Stimulated activated CD8-positive, alpha-beta memory T cell treated with anti-CD3 and anti-CD28 coated beads, Interleukin-2, amount 100 ng/mL, for 1 hour (primary cell): ENCODE data around the gene PDXK.

Experiments
- DNase-seq, 2 donors: peaks; one replicate each; pipeline ENCODE4 v3.0.0-alpha.2; 2020; ENCODE audit warnings: low read depth in 2 of 2

PDXK gene

DNA sequence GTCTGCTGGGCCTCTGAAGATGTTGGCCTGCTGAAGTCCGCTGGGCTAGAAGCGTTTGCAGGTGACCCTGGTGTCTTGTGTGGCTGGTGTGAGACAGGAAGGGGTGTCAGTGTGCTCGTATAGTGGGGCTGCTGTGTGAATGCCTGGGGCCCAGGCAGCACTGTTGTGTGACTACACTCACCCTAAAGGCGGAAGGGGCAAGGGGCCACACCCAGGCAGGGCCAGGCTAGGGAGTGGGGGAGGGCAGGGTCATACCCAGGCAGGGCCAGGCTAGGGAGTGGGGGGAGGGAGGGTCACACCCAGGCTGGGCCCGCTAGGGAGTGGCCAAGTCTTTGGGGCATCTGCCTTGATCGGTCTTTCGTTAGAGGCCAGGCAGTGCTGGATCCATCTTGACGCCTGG, 25.0 kb downstream of the PDXK start:
- no peak for DNase-seq

DNA sequence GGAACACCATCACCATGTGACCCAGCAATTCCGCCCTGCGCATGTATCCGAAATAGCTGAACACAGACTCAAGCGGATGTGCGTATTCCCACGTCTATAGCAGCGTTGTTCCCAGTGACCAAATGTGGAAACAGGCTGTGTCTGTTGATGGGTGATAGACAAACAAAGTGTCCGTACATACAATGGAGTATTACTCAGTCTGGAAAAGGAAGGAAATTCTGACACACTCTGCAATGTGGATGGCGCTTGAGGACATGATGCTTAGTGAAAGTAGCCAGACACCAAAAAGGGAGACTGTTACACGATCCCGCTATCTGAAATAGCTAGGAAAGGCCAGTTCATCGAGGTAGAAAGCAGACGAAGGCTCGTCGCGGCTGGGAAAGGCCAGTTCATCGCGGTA, 25.8 kb downstream of the PDXK start:
- DNase-seq, result no peak

- DNase-seq, result no peak
Measured at GRCh38 chr21:43745772-43746517, 27.0 kb downstream of the PDXK start.

DNA sequence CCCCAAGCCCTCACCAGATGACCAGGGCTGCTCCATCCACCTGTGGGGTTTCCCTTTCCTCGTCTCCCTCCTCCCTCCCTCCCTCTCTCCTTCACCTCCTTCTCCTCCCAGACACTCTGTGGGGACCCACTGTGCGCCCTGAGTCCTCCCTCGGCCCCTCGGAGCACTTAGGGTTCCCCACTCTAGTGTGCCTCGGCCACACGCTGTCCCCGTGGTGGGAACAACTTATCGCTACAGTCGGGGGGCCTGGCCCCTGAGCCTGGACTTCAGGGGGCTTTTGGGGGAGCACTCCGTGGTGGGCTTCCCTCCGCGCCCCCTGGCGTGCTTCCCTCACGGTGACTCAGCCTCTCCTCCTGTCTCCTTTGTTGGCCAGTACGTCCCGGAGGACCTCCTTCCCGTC, 29.7 kb downstream of the PDXK start:
- DNase-seq, result no peak

- DNase-seq, result no peak
Measured at GRCh38 chr21:43749651-43750262, 30.8 kb downstream of the PDXK start.

- no peak for DNase-seq
Measured at GRCh38 chr21:43750339-43751033, 31.6 kb downstream of the PDXK start.

GRCh38 chr21:43751955-43752591, 33.1 kb downstream of the PDXK start:
- no peak for DNase-seq

GRCh38 chr21:43752758-43753438, 34.0 kb downstream of the PDXK start:
- no peak for DNase-seq

DNA sequence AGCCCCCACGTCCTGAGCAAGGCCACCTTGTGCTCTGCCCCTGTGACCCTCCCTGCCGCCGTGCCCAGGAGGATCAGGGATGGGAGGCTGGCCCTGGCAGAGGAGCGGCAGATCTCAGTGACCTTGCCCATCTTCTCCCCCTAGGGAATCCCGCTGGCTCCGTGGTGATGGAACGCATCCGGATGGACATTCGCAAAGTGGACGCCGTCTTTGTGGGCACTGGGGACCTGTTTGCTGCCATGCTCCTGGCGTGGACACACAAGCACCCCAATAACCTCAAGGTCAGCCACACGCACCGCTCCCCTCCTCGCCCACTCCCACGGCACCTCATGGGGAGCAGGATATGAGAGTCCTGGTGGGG, 34.5 kb downstream of the PDXK start:
- no peak for DNase-seq

- DNase-seq, result no peak
Measured at GRCh38 chr21:43754948-43755781, 36.2 kb downstream of the PDXK start.

- no peak for DNase-seq
Measured at GRCh38 chr21:43755820-43756594, 37.1 kb downstream of the PDXK start.

DNA sequence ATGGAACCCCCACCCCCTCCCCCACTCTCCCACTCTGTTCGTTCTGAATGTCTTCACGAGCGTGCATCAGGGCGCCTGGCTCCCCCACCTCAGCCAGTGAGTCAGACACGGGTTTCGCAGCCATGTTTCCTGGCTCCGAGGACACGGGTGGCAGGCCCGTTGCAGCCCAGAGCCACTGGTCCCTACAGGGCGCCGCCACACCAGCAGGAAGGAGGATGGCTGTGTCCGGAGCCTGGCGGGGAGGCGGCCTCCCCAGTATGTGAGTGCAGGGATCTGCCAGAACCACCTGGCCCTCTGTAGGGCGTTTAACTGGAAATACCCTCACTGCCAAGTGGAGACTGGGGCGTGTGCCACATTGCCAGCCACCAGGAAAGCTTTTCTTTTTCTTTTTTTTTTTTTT, 38.7 kb downstream of the PDXK start:
- DNase-seq, result no peak

DNA sequence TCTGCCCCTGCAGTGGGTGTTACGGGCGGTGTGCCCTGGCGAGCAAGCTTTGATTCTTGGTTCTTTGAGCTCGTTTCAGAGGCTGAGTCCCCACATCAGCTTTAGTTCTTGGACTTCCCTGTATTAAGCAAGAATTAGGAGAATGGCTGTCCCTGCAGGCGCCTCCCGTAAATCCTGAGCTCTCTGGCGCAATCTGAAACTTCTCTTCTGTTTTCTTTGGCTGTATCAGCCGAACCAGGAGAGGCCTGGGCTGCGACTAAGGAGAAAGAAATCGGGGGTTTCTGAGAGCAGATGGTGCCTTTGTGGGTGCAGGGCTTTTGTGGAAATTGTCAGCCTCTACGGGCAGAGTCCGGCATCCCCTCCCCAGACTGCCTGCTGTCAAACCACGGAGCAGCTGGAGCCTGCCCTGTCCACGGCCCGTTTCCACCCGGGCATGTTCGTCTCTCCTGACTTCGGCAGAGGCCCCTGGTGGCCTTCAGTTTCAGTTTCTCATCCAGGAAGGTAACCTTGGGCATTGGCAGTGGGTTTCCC, 39.2 kb downstream of the PDXK start:
- no peak for DNase-seq

DNA sequence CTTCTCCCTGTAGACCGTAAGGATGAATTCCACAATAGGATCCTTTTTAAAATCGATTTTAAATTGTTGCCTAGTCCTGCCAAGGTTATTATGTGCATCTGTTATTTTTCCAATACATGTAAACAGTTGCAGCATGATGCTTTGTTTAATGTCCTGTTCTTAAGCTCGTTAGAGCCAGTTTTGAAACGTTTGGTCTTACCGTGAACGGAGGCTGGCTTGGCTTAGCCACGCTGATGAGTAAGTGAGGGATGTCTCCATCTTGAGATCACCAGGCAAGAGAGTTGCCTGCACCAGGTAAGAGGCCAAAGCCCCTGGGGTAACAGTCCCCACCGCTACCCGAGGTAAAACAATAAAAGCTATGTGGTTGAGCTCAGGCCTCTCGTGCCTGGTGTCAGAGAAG, 39.9 kb downstream of the PDXK start:
- no peak for DNase-seq

GRCh38 chr21:43759651-43760050, 40.7 kb downstream of the PDXK start:
- DNase-seq, result no peak

- no peak for DNase-seq
Measured at GRCh38 chr21:43760391-43760958, 41.5 kb downstream of the PDXK start.

DNA sequence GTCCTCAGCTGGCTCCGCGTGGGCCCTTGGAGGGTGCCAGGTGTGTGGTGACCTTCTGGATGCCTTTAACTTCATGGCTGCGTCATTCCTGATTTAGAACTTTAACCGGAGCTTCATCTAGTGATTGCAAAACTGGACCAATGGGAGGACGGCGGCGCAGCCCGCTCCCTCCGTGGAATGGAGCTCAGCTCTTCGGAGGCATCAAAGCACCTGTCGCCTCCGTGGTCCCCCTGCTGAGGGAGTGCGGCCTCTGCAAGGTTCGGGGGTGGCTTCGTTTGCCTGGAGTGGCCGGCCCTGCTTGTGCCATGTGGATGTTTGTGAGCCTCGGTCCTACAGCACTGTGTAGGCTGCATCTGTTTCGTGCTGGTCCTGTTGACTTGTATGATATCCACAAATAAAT, 43.0 kb downstream of the PDXK start:
- no peak for DNase-seq

DNA sequence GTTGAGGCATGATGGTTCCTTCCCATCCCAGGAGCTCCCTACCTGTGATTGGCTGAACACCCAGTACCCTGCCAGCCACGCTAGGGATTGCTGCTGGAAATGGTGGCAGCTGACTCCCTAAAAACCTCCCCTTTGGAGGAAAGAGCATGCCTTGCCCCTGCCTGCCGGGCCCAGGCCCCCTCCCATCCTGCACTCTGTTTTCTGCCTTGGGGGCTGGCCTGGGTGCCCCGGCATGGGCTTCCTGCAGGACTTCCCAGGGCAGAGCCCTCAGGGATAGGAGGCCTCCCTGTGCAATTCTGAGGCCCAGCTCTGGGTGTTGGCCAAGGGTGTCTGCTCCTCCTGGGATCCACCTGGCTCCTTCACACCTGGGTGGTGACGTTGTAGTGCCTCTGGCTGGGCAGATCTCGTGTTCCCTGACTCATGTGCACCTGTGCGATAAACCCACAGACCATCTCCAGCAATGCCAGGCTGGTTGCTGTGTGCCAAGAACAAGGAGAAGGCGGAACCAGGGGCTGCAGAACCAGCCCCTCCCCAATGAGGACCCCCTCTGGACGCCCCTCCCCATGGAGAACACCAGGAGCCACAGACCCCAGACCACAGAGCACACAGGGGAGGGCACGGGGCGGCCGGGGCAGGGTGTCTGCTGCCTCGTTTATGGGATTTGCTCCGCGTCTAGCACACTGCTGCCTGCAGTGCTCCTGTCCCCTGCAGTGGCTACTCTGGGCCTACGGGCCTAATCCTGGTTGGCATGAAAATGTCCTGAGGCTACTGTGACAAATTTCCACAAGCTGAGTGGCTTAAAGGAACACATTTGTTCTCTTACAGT, 43.6 kb downstream of the PDXK start:
- DNase-seq, result no peak
